Naive thymus-derived CD8-positive, alpha-beta T cell (primary cell): Measurements from ENCODE around the gene SPCS3. TPM values are rescaled to one million over a fixed set of nuclear protein-coding genes. Genes with fewer than 3 reads are reported as not detected.
"Not testable (repeated sequence)": the region's sequence is repeated elsewhere in the genome, so short reads cannot be mapped to it uniquely, and the experiment has no call there.

Experiments
- ATAC-seq, 2 donors: fragments of 150-1000 bp; cut with Tn5 transposase in 1 of 2; sonication (Bioruptor Pico), chemical (Tn5 transposase) in 1 of 2; 1 replicate in 1 of 2; 2 replicates in 1 of 2; pipeline ENCODE4 v1.10.0; 2021; ENCODE audit warnings: mild to moderate bottlenecking in 2 of 2, moderate library complexity in 2 of 2
- POLR2A ChIA-PET: fragments of 350-600 bp; sonication (Branson Sonifier 250); formaldehyde crosslinking; loops from one replicate; lab custom pipeline; 2021; ENCODE audit warnings: antibody characterized with exemption; lab: Charles Lee
- DNase-seq, 10 donors: peaks; one replicate each; pipeline versions ENCODE4 v3.0.0 to v3.0.0-alpha.2; 2020 to 2022
- H3K27ac Mint-ChIP-seq, 10 donors: one replicate each; pipeline ENCODE4 v1.8.0; 2020 to 2022; ENCODE audit warnings: mild to moderate bottlenecking in 10 of 10, mixed read lengths in 10 of 10, moderate library complexity in 4 of 10, inconsistent platforms in 1 of 10
- H3K27me3 Mint-ChIP-seq, 5 donors: one replicate each; pipeline ENCODE4 v1.8.0; 2021 to 2022; ENCODE audit warnings: mixed read lengths in 5 of 5
- H3K36me3 Mint-ChIP-seq, 3 donors: one replicate each; pipeline ENCODE4 v1.8.0; 2020 to 2022; ENCODE audit warnings: mixed read lengths in 3 of 3, mild to moderate bottlenecking in 2 of 3, inconsistent platforms in 1 of 3
- H3K4me1 Mint-ChIP-seq, 4 donors: one replicate each; pipeline ENCODE4 v1.8.0; 2021 to 2022; ENCODE audit warnings: mixed read lengths in 4 of 4
- H3K4me3 Mint-ChIP-seq, 10 donors: one replicate each; pipeline ENCODE4 v1.8.0; 2020 to 2022; ENCODE audit warnings: mild to moderate bottlenecking in 10 of 10, mixed read lengths in 10 of 10, moderate library complexity in 6 of 10, inconsistent platforms in 1 of 10
- H3K9me3 Mint-ChIP-seq, 9 donors: one replicate each; pipeline ENCODE4 v1.8.0; 2020 to 2022; ENCODE audit warnings: mixed read lengths in 9 of 9, mild to moderate bottlenecking in 3 of 9, inconsistent platforms in 1 of 9, moderate library complexity in 1 of 9
- polyA plus RNA-seq, 3 donors: library from polyadenylated mRNA; unstranded; fragments of 300-500 nt; fragmentation: Illumina TruSeq; gene quantifications; one replicate each; pipeline ENCODE4 v1.2.3, GENCODE V29; 2021
- total RNA-seq, 8 experiments: library from RNA in 2 of 8; stranded (reverse) in 2 of 8; gene quantifications; one replicate each; pipeline ENCODE4 v1.2.3 and lab custom pipeline; 2021 to 2026

The SPCS3 gene
- total and polyA plus RNA-seq, 5 experiments from 2014 or later: 33.7 to 155 (median 64.4) TPM

GRCh38 chr4:176335421-176335820 lies 15.7 kb downstream of the SPCS3 start:
- POLR2A ChIA-PET: no interaction called here
- Mint-ChIP-seq H3K27ac (no peak overlapping the region), H3K4me1 (peaks cover 18 to 34% (median 25%) of the 10 kb centered on the region in 4 donors), H3K9me3 (no peaks in the 10 kb centered on the region), H3K36me3 (peaks cover 4 to 28% (median 11%) of the 10 kb centered on the region in 3 donors), H3K4me3 (no peak overlapping the region), H3K27me3 (no peaks in the 10 kb centered on the region)
- no peak for DNase-seq
- no peak for ATAC-seq

DNA sequence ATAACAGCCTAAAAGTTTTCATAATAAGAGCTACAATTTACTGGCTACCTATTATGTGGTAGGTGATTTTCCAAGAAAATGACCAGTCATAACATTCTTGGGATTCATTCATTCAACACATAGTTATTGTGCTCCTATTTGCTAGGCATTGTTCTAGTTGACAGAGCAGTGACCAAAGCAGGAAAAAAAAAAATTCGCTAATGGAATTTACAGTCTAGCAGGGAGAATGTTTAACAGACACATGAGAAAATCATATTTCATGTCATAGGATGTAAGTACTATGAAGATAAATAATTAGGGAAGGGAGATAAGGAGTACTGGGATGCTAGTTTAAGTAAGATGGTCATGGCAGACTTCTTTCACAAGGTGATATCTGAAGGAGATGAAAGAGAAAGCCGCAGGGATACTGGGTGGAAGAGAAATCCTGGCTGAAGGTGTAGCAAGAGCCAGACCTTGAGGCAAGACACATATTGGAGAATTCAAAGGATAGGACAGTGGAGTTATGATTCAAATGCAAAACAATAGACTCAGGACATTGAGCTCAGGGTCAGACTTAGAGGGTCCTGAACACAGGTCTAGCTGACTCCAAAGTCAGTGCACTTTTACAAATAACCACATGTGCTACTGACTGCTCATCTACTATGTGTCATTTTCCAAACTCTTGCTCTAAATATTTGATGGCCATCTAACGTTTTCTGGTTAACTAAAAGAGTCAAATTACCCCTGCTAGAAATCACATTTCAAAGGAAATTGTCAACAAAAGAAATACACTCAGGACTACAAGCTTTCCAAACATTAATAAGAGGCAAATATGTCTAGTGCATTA lies 20.4 kb downstream of the SPCS3 start:
- Mint-ChIP-seq H3K36me3 (peaks cover 9 to 17% (median 10%) of the 10 kb centered on the region in 3 donors), H3K27ac (peak overlapping the region in 3 of 10 donors; percentile 13 to 43 (median 27))
- DNase-seq: no peak

DNA sequence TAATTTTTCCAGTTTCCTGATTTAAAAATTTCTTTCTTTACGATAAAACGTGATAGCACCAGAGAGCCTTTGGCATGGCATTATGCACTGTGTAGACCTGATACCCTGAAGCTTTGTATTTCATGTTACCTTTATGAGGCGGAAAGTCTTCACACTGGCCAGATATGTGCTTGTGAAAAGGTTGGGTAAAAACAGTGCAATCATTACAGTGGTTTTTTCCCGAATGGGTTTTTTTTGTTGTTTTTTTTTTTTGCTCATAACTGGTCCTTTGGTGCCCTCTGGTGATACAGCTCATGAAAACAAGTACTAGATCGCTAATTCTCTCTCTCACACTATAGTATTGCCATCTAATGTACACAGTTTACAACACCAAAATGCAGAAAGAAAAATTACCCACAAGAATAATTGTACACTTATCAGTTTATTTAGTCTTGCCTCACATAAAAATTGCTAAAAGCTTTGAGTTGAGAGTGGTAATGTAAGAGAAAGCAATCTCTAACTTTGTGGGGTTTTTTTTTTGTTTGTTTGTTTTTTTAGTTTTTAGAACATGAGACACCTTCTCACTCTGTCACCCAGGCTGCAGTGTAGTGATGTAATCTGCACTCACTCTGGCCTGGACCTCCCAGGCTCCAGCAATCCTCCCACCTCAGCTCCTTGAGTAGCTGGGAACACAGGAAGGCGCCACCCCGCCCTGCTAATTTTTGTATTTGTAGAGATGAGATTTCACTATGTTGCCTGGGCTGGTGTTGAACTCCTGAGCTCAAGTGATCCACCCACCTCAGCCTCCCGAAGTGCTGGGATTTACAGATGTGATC lies 21.3 kb downstream of the SPCS3 start:
- peaks cover 0 to 11% (median 5%) of the 10 kb centered on the region in 4 donors for H3K4me1 Mint-ChIP-seq
- ATAC-seq (peak; percentile 35 to 56), DNase-seq (peak in 4 of 10 donors; percentile 14 to 55 (median 48))
- H3K27me3 Mint-ChIP-seq: no peaks in the 10 kb centered on the region
- peak overlapping the region in 1 of 10 donors; percentile 27 for H3K27ac Mint-ChIP-seq
- H3K9me3 Mint-ChIP-seq: peaks cover 4 to 26% (median 17%) of the 10 kb centered on the region in 9 donors
- no peak overlapping the region for H3K4me3 Mint-ChIP-seq
- POLR2A ChIA-PET: interaction anchor here (0.8 to 1.5 kb wide), 3 partner anchors 15 to 1515 kb away, joined by 3 to 4 read pairs (median 3); no protein-coding TSS in a partner anchor
- peaks cover 10 to 24% (median 14%) of the 10 kb centered on the region in 3 donors for H3K36me3 Mint-ChIP-seq

More for the DNA sequence above, 20.4 kb downstream of the SPCS3 start:
- Mint-ChIP-seq H3K4me1 (peaks cover 4 to 17% (median 8%) of the 10 kb centered on the region in 4 donors), H3K9me3 (peaks cover 3 to 21% (median 13%) of the 10 kb centered on the region in 9 donors), H3K4me3 (no peak overlapping the region), H3K27me3 (no peaks in the 10 kb centered on the region)
- POLR2A ChIA-PET: interaction anchor here (1.1 to 1.5 kb wide), 2 partner anchors 145 to 1514 kb away, joined by 3 to 4 read pairs; no protein-coding TSS in a partner anchor
- ATAC-seq: no peak

DNA sequence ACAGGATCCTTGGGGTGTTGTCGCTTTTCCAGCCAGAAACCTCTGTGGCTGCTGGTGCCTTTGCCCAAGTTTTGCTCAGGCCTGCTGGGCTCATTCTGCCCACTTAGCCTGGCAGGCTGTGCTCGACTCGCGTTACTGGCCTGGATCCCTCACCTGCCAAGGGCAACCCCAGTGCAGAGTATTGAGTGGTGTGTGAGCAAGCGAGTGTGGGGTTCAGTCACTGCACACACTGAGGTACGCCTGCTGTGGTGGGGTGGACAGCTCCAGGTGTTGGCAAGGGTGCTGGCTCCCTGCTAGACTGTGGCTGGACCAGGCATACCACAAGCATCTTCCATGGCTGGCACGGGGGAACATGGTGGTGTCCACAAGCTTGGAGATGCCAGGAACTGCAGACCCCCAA lies 22.6 kb downstream of the SPCS3 start:
- Mint-ChIP-seq H3K27ac (no peak overlapping the region), H3K9me3 (peaks cover 4 to 26% (median 17%) of the 10 kb centered on the region in 9 donors), H3K36me3 (peaks cover 5 to 24% (median 18%) of the 10 kb centered on the region in 3 donors), H3K4me1 (peaks cover 0 to 11% (median 5%) of the 10 kb centered on the region in 4 donors), H3K27me3 (no peaks in the 10 kb centered on the region), H3K4me3 (no peak overlapping the region)
- no peak for ATAC-seq
- DNase-seq: no peak
- POLR2A ChIA-PET: no interaction called here

GRCh38 chr4:176343286-176343685 lies 23.5 kb downstream of the SPCS3 start:
- POLR2A ChIA-PET: no interaction called here
- peaks cover 0 to 11% (median 5%) of the 10 kb centered on the region in 4 donors for H3K4me1 Mint-ChIP-seq
- H3K27me3 Mint-ChIP-seq: no peaks in the 10 kb centered on the region
- H3K27ac Mint-ChIP-seq: no peak overlapping the region
- peaks cover 4 to 24% (median 18%) of the 10 kb centered on the region in 3 donors for H3K36me3 Mint-ChIP-seq
- DNase-seq (no peak), ATAC-seq (no peak)
- H3K9me3 Mint-ChIP-seq: peaks cover 4 to 26% (median 17%) of the 10 kb centered on the region in 9 donors
- H3K4me3 Mint-ChIP-seq: no peak overlapping the region

GRCh38 chr4:176345346-176345745 lies 25.6 kb downstream of the SPCS3 start:
- POLR2A ChIA-PET, H3K27ac Mint-ChIP-seq, ATAC-seq, H3K4me3 Mint-ChIP-seq, H3K27me3 Mint-ChIP-seq, DNase-seq: not testable (repeated sequence)
- peaks cover 16 to 41% (median 30%) of the 10 kb centered on the region in 3 donors for H3K36me3 Mint-ChIP-seq
- peaks cover 4 to 28% (median 21%) of the 10 kb centered on the region in 9 donors for H3K9me3 Mint-ChIP-seq
- H3K4me1 Mint-ChIP-seq: peaks cover 0 to 11% (median 4%) of the 10 kb centered on the region in 4 donors

GRCh38 chr4:176346836-176347235 lies 27.1 kb downstream of the SPCS3 start:
- H3K9me3 Mint-ChIP-seq: peaks cover 4 to 28% (median 24%) of the 10 kb centered on the region in 9 donors
- H3K36me3 Mint-ChIP-seq: peaks cover 26 to 47% (median 30%) of the 10 kb centered on the region in 3 donors
- not testable (repeated sequence) for ATAC-seq

GRCh38 chr4:176350671-176351070 lies 30.9 kb downstream of the SPCS3 start:
- Mint-ChIP-seq H3K27ac (no peak overlapping the region), H3K36me3 (peaks cover 24 to 38% (median 25%) of the 10 kb centered on the region in 3 donors), H3K4me3 (no peak overlapping the region), H3K27me3 (no peaks in the 10 kb centered on the region), H3K9me3 (peaks cover 0 to 14% (median 6%) of the 10 kb centered on the region in 9 donors), H3K4me1 (no peaks in the 10 kb centered on the region)
- no peak for DNase-seq
- POLR2A ChIA-PET: no interaction called here
- no peak for ATAC-seq

More at GRCh38 chr4:176346836-176347235, 27.1 kb downstream of the SPCS3 start:
- H3K4me3 Mint-ChIP-seq, POLR2A ChIA-PET, H3K4me1 Mint-ChIP-seq, H3K27me3 Mint-ChIP-seq, H3K27ac Mint-ChIP-seq, DNase-seq: not testable (repeated sequence)

GRCh38 chr4:176354884-176355283 lies 35.1 kb downstream of the SPCS3 start:
- H3K27me3 Mint-ChIP-seq: no peaks in the 10 kb centered on the region
- H3K36me3 Mint-ChIP-seq: peaks cover 5 to 23% (median 14%) of the 10 kb centered on the region in 3 donors
- no peaks in the 10 kb centered on the region for H3K4me1 Mint-ChIP-seq
- peaks cover 0 to 12% (median 0%) of the 10 kb centered on the region in 9 donors for H3K9me3 Mint-ChIP-seq
- H3K4me3 Mint-ChIP-seq: no peak overlapping the region
- DNase-seq (no peak), ATAC-seq (no peak)
- POLR2A ChIA-PET: no interaction called here
- no peak overlapping the region for H3K27ac Mint-ChIP-seq

GRCh38 chr4:176357359-176358082 lies 37.8 kb downstream of the SPCS3 start:
- no peak overlapping the region for H3K4me3 Mint-ChIP-seq
- DNase-seq (no peak), ATAC-seq (no peak)
- POLR2A ChIA-PET: no interaction called here
- no peak overlapping the region for H3K27ac Mint-ChIP-seq
- H3K9me3 Mint-ChIP-seq: peaks cover 0 to 6% (median 0%) of the 10 kb centered on the region in 9 donors
- no peaks in the 10 kb centered on the region for H3K4me1 Mint-ChIP-seq
- no peaks in the 10 kb centered on the region for H3K27me3 Mint-ChIP-seq
- H3K36me3 Mint-ChIP-seq: peaks cover 4 to 12% (median 5%) of the 10 kb centered on the region in 3 donors

DNA sequence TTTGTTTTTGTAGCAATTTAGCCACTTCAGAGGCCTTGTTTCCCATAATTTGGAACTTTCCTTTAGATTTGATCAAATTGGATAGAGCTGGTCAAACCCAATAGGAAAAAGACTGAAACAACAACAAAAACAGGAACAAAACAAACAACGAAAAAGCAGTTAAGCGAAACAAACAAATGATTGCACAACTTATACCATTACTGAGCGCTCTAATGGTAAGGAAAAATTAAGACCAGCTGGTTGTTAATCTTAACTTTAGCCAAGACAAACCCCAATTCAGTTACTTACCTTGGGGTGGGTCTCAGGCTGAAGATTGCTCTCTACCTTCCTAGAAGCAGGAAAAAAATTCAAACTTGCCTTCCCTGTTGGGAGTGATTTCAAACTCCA lies 38.3 kb downstream of the SPCS3 start:
- peaks cover 0 to 5% (median 0%) of the 10 kb centered on the region in 5 donors for H3K27me3 Mint-ChIP-seq
- POLR2A ChIA-PET: no interaction called here
- ATAC-seq: no peak
- H3K4me1 Mint-ChIP-seq: no peaks in the 10 kb centered on the region
- H3K36me3 Mint-ChIP-seq: peaks cover 2 to 10% (median 5%) of the 10 kb centered on the region in 3 donors
- H3K4me3 Mint-ChIP-seq: no peak overlapping the region
- peaks cover 0 to 6% (median 0%) of the 10 kb centered on the region in 9 donors for H3K9me3 Mint-ChIP-seq
- H3K27ac Mint-ChIP-seq: no peak overlapping the region
- DNase-seq: no peak

GRCh38 chr4:176359590-176359989 lies 39.8 kb downstream of the SPCS3 start:
- no peaks in the 10 kb centered on the region for H3K4me1 Mint-ChIP-seq
- peaks cover 0 to 3% (median 0%) of the 10 kb centered on the region in 9 donors for H3K9me3 Mint-ChIP-seq
- peaks cover 0 to 7% (median 0%) of the 10 kb centered on the region in 5 donors for H3K27me3 Mint-ChIP-seq
- POLR2A ChIA-PET: no interaction called here
- no peak overlapping the region for H3K4me3 Mint-ChIP-seq
- ATAC-seq (no peak), DNase-seq (no peak)
- H3K36me3 Mint-ChIP-seq: no peaks in the 10 kb centered on the region
- H3K27ac Mint-ChIP-seq: no peak overlapping the region
